HT-29 (cell line): Measurements from ENCODE around the gene CREBBP. TPM values are rescaled to one million over a fixed set of nuclear protein-coding genes. Genes with fewer than 3 reads are reported as not detected.

Source experiments
- DNase-seq: peaks from one replicate; pipeline ENCODE4 v3.0.0-alpha.2; 2015; ENCODE audit warnings: low spot score
- total RNA-seq: library from RNA; depleted of rRNA; stranded (reverse); fragments of >200 nt; shearing (Covaris generic); gene quantifications from 2 replicates; pipeline ENCODE4 v1.2.3, GENCODE V29; 2014

The CREBBP gene
- total RNA-seq, 1 experiment from 2014 or later = 25.8 TPM

DNA sequence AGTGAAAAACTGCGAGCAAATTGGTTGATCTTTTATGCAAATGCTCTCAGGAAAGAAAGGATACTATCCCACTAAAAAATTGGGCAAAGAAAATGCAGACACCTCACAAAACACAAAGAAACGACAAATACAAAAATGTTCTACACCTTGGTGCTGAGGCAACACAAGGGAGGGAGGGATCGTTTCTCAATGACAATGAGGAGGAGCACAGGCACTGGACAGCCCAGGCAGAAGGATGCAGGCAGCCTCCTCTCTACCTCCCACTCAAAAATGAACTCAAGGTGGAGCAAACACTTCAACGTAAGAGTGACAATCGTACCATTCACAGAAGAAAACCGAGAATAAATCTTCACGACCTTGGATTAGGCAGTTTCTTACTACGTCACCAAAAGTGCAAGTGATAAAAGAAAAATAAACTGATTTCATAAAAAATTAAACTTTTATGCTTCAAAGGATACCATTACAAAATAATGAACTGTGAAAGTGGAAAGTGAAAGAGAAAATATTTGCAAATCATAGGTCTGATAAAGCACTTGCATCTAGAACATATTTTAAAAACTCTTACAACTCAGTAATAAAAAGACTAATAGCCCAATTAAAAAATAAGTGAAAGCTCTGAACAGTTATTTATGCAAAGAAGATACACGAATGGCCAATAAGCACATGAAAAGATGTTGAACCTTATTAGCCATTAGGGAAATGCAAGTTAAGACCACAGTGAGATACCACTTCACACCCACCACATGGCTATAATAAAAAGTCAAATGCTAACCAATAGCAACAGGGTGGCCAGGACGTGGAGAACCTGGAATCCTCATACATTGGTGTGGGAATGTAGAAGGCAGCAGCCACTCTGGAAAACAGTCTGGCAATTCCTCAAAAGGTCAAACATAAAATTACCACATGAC lies 82.4 kb downstream of the CREBBP start:
- no peak for DNase-seq

DNA sequence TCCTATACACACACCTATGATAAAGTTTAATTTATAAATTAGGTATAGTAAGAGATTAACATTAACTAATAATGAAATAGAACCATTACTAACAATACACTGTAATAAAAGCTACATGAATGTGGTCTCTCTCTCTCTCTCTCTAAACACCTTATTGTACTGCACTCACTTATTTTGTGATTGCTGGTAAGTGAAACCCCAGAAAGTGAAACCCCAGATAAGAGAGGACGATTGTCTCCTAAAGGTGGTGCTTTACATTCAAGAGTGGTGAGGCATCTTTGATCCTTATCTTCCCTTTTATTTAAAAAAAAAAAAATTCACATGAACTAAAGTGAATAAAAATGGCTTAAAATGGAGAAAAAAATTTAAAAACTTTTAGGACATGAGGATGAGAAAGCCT lies 83.0 kb downstream of the CREBBP start:
- DNase-seq = no peak

DNA sequence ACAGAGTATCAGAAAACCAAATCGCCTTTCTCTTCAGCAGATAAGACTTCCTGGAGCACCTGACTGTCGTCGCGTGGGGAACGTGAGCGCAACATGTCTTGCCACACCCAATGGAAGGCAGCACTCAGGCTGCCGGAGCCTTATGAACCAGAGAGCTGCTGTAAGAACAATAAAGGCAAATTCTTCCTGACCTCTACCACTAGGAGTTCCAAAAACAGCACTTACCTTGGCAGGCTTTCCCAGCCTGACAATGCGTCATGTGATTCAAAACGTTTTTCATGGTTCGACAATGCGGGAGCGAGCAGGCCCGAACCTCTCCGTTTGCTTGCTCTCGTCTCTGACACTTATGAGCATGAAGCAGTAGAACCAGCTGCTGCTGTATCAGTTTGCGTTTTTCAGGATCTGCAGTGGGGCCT lies 87.3 kb downstream of the CREBBP start:
- DNase-seq = no peak

DNA sequence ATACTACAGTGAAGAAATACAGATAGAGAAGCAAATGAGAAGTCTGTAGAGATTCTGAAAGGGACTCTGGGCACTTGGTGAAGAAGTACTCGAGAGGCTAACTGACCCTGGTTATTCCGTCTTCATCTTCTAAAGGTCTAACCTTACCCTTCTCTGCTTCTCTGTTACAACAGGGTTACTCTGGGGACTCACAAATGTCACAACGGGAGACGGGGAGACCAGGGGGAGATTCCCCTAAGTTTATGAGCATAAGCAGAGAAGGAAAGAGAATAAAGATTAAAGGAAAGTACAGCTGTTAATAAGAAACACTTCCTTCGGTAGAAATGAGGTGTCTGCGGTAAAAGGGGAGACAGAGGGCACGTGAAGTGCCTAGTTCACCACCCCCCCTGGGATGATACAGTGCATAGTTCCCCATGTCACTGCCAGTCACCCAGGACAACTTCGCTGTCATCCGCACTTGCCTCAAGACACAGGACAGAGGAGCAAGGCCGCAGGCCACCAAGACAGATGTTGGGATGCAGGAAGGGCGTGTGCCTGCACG lies 88.0 kb downstream of the CREBBP start:
- DNase-seq = no peak

DNA sequence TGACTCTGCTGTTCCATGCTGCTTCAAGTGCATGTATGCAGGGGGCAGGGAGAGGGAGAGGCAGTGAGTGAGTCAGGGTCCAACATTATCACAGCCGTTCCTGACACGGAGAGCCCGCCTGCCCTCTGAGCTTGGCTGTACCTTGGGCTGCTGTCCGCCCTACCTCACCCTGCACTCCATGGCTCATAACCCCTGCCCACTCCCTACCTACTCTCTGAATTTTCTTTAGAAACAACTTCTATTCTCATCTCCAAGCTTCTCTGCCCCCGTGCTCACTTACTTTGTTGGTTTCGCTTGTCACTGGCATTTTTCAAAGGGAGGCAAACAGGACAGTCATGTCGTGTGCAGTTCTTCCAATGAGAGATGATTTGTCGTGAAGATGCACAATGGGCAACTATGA lies 88.8 kb downstream of the CREBBP start:
- DNase-seq = no peak

DNA sequence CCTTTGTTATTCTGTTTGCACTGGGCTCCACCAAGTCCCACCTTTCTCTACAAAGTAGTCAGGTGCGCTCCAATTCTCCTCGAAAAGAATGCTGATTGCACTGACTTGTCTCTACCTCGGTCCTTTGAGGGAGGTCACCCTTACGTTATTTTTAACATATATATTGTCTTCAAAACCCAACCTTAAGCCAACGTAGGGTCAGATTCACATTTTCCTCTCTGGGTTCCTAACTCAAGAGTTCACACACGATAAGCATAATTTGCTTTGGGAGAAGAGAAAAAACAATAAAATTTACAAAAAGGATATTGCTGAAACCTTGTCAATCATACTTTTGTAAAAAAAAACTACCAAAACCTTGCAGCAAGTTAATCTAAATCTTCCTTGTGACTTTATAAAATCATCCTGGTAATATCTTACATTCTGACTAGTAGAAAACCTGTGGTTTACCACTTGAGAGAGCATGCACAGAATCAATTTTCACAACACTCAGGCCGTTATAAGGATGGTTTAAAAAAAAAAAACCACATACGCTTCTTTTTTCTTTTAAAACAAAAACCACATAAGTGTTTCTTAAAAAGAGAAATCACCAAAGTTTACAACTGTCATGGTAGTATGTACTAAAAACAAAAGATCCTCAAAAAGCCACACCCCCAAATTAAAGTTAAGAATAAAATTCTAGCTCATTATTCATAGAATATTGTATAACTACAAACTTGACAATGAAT lies 91.0 kb downstream of the CREBBP start:
- DNase-seq = no peak

DNA sequence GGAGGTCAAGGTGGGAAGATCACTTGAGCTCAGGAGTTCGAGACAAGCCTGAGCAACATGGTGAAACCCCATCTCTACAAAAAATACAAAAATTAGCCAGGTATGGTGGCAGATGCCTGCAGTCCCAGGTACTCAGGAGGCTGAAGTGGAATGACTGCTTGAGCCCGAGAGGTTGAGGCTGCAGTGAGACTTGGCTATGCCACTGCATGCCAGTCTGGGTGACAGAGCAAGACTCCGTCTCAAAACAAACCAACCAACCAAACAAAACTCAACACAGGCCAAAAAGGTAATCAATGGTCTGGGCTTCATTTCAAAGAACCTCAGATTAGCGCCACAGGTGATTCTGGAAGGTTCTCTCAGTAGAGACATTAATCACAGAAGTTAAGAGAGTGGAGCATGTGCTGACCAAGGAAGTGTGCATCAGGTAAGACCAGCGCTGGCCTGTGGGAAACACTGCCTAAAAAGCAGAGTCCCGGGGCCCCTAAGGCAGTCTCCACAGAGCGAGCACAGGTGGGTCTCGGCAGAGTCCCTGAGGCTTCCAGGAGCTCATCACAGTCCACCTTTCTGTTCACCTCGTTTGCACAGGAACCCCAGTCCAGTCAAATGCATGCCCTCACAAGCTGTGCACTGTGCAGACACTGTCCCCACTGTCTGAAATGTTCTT lies 91.7 kb downstream of the CREBBP start:
- no peak for DNase-seq

DNA sequence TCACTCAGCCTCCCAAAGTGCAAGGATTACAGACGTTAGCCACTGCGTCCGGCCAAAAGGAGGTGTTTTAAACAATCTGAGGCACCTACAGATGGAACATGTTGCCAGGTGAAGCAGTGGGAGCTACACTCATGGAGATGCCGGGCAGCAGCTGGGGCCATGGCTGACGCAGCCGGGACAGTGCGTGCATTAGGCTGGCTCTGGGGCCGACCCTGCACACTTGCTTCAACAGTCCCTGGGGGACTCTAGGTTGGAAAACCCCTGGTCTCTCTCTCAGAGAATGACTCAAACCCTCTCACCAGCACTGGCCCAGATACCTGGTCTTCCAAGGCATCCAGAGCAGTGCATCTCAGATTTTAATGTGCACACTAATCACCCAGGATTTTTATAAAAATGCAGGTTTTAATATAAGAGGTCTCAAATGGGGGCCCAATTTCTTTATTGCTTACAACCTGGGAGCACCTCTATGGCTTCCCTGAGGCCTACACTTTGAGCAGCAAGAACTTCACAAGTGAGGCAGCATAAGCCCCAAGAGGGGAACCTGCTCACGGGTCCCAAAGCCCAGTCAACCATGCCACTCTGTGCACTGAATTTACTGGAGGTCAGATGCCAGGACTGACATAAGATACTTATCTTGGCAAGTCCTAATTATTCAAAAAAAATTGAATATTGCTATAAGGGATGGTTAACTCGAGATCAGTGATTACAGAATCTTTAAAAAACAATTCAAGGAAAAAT lies 92.4 kb downstream of the CREBBP start:
- no peak for DNase-seq

DNA sequence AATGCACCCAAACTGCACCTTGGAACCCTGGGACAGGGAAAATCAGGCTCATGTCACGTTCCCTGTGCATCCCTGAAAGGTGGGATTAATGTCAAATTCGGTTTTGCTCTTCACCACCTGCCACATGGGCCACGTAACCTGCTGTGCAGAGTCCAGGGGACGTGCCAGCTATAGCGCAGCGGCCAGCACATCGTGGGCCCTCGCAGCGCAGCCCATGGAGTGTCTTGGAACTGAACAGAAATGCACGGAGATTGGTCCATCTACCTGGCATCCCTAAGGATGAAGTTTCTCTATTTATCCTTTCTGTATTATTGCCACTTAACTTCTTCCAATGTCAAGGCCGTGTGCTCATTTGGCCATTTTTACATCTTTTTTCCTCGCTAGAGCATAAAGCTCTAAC lies 95.1 kb downstream of the CREBBP start:
- no peak for DNase-seq

DNA sequence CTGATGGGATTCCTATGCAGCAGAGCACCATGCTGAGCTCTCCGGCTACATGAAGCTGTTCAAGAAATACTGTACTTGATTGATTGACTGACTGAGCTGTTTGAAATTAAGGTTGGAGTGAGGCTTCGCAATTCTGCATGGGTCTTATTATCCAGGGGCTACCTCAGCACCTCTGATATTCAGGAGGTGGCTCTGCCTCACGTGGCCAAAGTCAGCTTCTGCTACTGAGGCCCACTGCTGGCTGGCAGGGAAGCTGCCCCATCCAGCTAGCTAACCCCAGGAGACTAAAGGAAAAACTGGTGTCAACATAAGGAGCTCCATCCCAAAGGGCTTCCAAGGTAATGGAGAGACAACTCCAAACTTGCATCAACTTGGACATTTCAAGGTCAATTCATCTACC lies 97.0 kb downstream of the CREBBP start:
- no peak for DNase-seq

DNA sequence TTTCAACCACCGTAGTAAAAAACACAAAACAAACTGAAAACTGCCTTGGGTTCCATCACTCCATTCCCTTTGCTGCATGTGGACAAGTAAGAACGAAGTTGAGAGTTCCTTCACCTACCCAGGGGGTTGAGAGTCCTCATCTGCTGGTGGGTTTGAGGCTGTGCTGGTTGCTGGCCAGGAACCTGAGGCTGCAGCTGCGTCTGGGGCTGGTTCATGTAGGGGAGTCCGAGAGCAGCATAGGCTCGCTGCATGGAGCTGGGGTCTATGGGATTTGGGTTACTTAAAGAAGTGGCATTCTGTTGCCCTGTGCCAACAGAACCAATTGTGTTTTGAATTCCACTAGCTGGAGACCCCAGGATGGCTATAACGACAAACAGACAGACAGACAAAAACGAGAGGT lies 97.9 kb downstream of the CREBBP start:
- DNase-seq = no peak

DNA sequence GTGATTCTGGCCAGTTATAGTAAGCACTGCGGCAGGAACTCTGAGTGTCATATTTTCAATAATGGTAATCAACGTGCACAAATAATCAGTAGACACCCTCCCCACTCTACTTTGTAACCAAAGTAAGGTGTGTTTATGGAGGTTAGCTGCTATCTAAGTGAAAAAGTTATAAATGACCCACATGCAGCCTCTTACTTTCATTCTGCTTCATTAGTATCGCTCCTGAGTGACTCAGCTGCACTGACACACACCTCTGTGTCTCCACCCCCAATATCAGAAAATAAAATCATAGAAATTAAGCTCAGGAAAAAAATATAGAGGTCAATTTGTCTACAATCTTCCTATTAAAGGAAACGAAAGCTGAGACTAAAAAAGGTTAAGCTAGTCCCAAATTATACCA lies 99.1 kb downstream of the CREBBP start:
- no peak for DNase-seq

DNA sequence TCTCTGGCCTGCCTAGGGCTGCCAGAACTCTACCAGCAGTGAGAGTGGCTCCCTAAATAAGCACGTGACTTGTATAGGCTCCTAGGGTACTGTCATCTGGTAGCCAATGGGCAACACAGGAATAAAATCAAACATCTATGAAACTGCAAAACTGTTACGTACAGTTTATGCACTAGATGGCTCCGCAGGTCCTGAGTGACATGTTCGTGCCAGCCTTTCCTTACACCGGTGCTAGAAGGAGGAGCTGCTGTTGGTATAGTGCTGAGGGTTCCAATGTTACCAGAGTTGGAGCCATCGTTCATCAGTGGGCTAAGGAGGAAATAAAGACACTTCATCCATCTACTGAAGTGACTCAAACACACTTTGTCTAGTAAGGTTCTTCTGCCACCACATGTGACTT lies 99.9 kb downstream of the CREBBP start:
- peak; percentile 40 for DNase-seq

DNA sequence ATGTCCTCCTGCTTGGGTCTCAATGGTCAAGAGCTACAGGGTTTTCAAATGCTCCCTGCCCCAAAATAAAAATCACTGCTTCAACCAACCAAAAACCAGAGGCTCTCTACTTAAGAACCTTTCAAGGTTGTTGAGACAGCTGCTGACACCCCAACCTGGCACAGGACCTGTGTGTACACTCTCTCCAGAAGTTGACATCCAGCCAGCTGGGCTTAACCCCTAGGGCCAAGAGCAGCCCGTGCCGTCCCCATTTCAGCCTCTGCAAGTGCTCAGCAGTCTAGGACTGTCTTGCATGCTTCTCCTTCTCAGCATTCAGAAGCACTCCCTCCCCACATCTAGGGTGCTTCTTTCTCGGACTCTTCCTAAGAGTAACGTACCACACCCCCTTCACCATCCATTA lies 104.2 kb downstream of the CREBBP start:
- no peak for DNase-seq

DNA sequence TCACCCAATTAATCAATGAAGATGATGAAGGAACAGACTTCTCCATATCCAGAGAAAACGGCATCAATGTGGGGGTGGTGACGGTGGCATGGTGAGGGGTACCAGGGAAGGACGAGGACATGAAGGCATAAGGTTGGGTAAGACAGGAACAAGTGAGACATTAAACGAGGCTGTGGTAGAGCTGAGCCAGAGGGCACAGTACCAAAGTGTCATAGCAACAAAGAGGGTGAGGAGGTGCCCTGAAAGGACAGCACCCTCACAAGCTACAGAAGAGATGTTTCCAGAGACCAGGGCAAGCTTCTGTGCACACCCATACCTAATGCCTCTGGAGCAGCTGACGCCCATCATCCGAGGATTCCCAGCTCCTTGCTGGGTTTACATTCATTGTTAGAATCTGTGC lies 105.7 kb downstream of the CREBBP start:
- no peak for DNase-seq

DNA sequence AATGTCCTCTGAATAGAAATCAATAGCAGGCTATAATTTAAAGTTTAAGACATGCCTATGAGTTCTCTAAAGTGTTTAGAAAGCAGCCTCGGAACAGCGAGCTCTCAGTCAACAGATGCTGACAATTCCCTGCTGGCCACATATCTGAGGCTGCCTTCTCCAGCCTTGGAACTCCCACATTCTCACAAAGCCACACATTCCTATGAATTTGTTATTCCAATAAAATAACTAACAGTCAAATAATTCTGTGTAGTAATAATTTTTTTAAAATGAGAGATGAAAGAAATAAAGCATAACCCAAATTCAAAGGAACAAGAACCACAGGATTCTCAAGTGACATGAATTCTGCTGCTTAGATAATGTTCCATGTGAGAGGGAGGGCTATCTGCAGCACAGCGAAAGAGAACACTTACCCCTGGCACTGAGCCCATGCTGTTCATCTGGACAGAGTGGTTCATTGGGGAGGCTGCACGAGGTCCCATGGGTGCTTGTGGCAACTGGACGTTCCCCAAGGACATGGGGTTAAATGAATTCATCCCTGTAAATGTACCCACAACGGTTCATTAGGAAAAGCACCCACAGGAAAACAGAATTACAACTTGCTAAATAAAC lies 106.3 kb downstream of the CREBBP start:
- no peak for DNase-seq

DNA sequence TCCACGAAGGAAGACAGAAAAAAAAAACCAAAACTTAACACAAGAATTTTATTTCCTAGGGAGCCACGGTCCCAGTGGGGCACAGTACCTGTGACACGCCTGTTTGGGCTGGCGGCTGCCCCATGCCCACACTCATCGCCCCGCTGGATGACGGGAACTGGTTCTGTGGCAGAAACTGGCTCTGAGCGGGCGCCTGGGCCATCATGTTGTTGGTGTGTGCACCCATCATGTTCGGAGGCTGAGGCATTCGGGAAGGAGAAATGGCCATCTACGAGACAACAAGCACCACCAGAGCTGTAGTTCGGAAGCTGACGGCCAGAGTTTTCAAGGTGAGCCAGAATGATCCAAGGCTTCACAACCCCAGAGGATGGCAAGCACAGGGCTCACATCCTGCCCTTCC lies 106.8 kb downstream of the CREBBP start:
- DNase-seq = no peak

DNA sequence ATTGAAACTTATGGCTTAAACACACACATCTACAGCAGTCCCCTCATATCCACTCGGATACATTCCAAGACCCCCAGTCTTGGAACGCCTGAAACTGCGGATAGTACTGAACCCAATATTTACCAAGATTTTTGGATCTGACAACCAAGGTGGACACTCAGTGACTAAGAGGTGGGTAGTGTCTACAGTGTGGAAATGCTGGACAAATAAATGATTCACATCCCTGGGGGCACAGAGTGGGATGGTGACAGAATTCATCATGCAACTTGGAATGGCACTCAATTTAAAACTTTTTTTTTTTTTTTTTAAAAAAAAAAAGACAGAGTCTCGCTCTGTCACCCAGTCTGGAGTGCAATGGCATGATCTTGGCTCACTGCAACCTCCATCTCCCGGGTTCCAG lies 109.0 kb downstream of the CREBBP start:
- DNase-seq = no peak

DNA sequence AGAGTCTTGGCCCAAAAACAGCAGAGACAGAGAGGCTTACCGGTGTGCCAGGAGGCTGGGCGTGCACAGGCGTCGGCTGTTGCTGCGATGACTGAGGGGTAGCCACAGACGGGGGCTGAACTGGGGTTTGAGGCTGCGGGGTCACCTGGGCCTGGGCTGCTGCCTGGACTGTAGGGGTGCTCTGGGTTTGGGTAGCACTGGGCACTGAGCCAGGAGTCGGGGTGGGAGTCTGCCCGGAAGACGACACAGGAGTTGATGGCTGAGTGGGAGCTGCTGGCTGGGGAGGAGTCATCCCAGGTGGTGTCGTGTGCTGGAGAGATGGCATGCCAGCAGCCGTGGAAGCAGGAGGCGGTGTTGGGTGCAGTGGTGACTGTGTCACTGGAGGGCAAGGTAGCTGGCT lies 110.0 kb downstream of the CREBBP start:
- no peak for DNase-seq

DNA sequence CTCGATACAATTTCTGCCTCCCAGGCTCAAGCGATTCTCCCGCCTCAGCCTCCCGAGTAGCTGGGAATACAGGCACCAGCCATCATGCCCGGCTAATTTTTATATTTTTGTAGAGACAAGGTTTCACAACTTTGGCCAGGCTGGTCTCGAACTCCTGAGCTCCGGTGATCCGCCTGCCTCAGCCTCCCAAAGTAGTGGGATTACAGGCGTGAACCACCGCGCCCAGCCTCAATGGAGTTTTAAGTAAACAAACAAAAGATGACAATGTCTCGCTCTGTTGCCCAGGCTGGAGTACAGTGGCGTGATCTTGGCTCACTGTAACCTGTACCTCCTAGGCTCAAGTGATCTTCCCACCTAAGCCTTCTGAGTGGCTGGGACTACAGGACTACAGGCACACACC lies 110.6 kb downstream of the CREBBP start:
- DNase-seq = no peak

DNA sequence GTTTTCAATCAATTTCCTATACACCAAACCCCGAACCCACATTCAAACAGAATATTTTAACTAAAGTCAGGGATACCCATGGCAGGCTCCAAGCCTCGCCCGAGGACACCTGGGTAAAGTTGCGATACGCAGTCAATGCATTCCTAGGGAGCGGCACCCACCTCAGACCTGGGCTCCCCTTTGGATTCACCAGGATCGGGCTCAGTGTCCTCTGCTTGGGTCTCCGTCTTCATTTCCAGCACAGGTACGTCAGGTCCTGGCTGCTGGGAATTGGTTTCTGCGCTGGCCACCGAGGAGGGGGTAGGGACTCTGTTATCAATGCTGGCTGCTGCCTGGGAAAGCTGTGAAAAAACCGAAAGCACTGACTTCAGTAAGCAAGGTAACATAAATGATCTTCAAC lies 111.5 kb downstream of the CREBBP start:
- no peak for DNase-seq
